ENCODE measurements around the gene ASIP. TPM values are rescaled to one million over a fixed set of nuclear protein-coding genes. Genes with fewer than 3 reads are reported as not detected.

ASIP gene
- total RNA-seq, 1 experiment from 2014 or later: not detected

- H3K9me3 Mint-ChIP-seq (ENCODE audit: unreplicated experiment): peaks cover 14% of the 10 kb centered on the region
- DNase-seq: no peak
- POLR2A ChIA-PET: no interaction called here
- no peaks in the 10 kb centered on the region for H3K4me1 Mint-ChIP-seq (ENCODE audit: low read depth, unreplicated experiment)
- Histone ChIP-seq H3K36me3 (ENCODE audit: control insufficient read depth, insufficient read depth, low read length) (no peaks in the 10 kb centered on the region), H3K4me3 (ENCODE audit: low read depth, low read length) (no peak overlapping the region), H3K4me1 (no peaks in the 10 kb centered on the region), H3K27me3 (replicated peaks; ENCODE audit: control insufficient read depth, insufficient read depth, low read length) (0 out of 2 replicates have a peak, but pooled peaks cover 2% of the 10 kb centered on the region), H3K9me3 (peaks cover 10% of the 10 kb centered on the region)
- CTCF ChIA-PET: no interaction called here
- intact Hi-C loops (cut with micrococcal nuclease; ENCODE audit: unreplicated experiment): no loop called here
- no peak overlapping the region for H3K4me3 Mint-ChIP-seq (ENCODE audit: unreplicated experiment)
- H3K27ac Mint-ChIP-seq (ENCODE audit: unreplicated experiment): no peak overlapping the region
- TF ChIP-seq CTCF (IDR thresholded peaks at IDR 0.05; ENCODE audit: insufficient read depth in 1 of 2, low read depth in 1 of 2, low read length in 1 of 2, severe bottlenecking in 1 of 2, unreplicated experiment in 1 of 2): no peak
- H3K36me3 Mint-ChIP-seq (ENCODE audit: insufficient read depth, unreplicated experiment): no peaks in the 10 kb centered on the region
- BruUV-seq (replicated peaks): no TSS peak
- peaks cover 8% of the 10 kb centered on the region for H3K27me3 Mint-ChIP-seq (ENCODE audit: insufficient read depth, unreplicated experiment)
Observed at GRCh38 chr20:34232494-34233087, 8.6 kb upstream of the ASIP start.

- Histone ChIP-seq H3K27me3 (replicated peaks; ENCODE audit: control insufficient read depth, insufficient read depth, low read length) (0 out of 2 replicates have a peak, but pooled peaks cover 2% of the 10 kb centered on the region), H3K4me3 (ENCODE audit: low read depth, low read length) (no peak overlapping the region), H3K36me3 (ENCODE audit: control insufficient read depth, insufficient read depth, low read length) (no peaks in the 10 kb centered on the region), H3K4me1 (no peaks in the 10 kb centered on the region), H3K9me3 (peaks cover 20% of the 10 kb centered on the region)
- Mint-ChIP-seq H3K27me3 (ENCODE audit: insufficient read depth, unreplicated experiment) (peaks cover 14% of the 10 kb centered on the region), H3K4me1 (ENCODE audit: low read depth, unreplicated experiment) (no peaks in the 10 kb centered on the region), H3K36me3 (ENCODE audit: insufficient read depth, unreplicated experiment) (no peaks in the 10 kb centered on the region), H3K9me3 (ENCODE audit: unreplicated experiment) (peaks cover 25% of the 10 kb centered on the region), H3K27ac (ENCODE audit: unreplicated experiment) (no peak overlapping the region), H3K4me3 (ENCODE audit: unreplicated experiment) (no peak overlapping the region)
- intact Hi-C loops (cut with micrococcal nuclease; ENCODE audit: unreplicated experiment): no loop called here
- DNase-seq: no peak
- POLR2A ChIA-PET: no interaction called here
- BruUV-seq (replicated peaks): no TSS peak
- CTCF ChIA-PET: interaction anchor here (1.6 kb wide), 1 partner anchor 22 kb away, joined by 6 read pairs; no protein-coding TSS in a partner anchor
- no peak for TF ChIP-seq CTCF (IDR thresholded peaks at IDR 0.05; ENCODE audit: insufficient read depth in 1 of 2, low read depth in 1 of 2, low read length in 1 of 2, severe bottlenecking in 1 of 2, unreplicated experiment in 1 of 2)
Observed at GRCh38 chr20:34233687-34234086, 7.5 kb upstream of the ASIP start.

- no peak for TF ChIP-seq CTCF (IDR thresholded peaks at IDR 0.05; ENCODE audit: insufficient read depth in 1 of 2, low read depth in 1 of 2, low read length in 1 of 2, severe bottlenecking in 1 of 2, unreplicated experiment in 1 of 2)
- H3K4me3 Mint-ChIP-seq (ENCODE audit: unreplicated experiment): no peak overlapping the region
- no peak overlapping the region for H3K27ac Mint-ChIP-seq (ENCODE audit: unreplicated experiment)
- Histone ChIP-seq H3K4me3 (ENCODE audit: low read depth, low read length) (no peak overlapping the region), H3K9me3 (peaks cover 20% of the 10 kb centered on the region), H3K4me1 (no peaks in the 10 kb centered on the region), H3K27me3 (replicated peaks; ENCODE audit: control insufficient read depth, insufficient read depth, low read length) (0 out of 2 replicates have a peak, but pooled peaks cover 2% of the 10 kb centered on the region), H3K36me3 (ENCODE audit: control insufficient read depth, insufficient read depth, low read length) (no peaks in the 10 kb centered on the region)
- H3K9me3 Mint-ChIP-seq (ENCODE audit: unreplicated experiment): peaks cover 29% of the 10 kb centered on the region
- BruUV-seq (replicated peaks): no TSS peak
- intact Hi-C loops (cut with micrococcal nuclease; ENCODE audit: unreplicated experiment): no loop called here
- CTCF ChIA-PET: no interaction called here
- peaks cover 24% of the 10 kb centered on the region for H3K27me3 Mint-ChIP-seq (ENCODE audit: insufficient read depth, unreplicated experiment)
- no peaks in the 10 kb centered on the region for H3K36me3 Mint-ChIP-seq (ENCODE audit: insufficient read depth, unreplicated experiment)
- DNase-seq: no peak
- H3K4me1 Mint-ChIP-seq (ENCODE audit: low read depth, unreplicated experiment): no peaks in the 10 kb centered on the region
- POLR2A ChIA-PET: no interaction called here
Observed at GRCh38 chr20:34235875-34236274, 5.3 kb upstream of the ASIP start.

All from Caco-2 (cell line).